WERI-Rb-1 (cell line): ENCODE data around the gene TTC8.
A peak's percentile ranks its signal among the peaks of the same experiment; 100 is the strongest.
"Not testable (repeated sequence)": the region's sequence is repeated elsewhere in the genome, so short reads cannot be mapped to it uniquely, and the experiment has no call there.

Experiments
- DNase-seq: peaks from one replicate; pipeline ENCODE4 v3.0.0-alpha.2; 2020
- H3K27ac ChIP-seq: fragments of 250-450 bp; sonication (Bioruptor Pico); 2 replicates; pipeline ENCODE4 v1.5.1; 2020; ENCODE audit warnings: mild to moderate bottlenecking, moderate library complexity
- H3K27me3 ChIP-seq: fragments of 250-450 bp; sonication (Bioruptor Pico); 2 replicates; pipeline ENCODE4 v1.5.1; 2021; ENCODE audit warnings: mild to moderate bottlenecking, low read depth, moderate library complexity; ENCODE audit not compliant: insufficient read depth, severe bottlenecking
- H3K36me3 ChIP-seq: fragments of 250-450 bp; sonication (Bioruptor Pico); 2 replicates; pipeline ENCODE4 v1.5.1; 2020; ENCODE audit warnings: mild to moderate bottlenecking, moderate library complexity
- H3K4me3 ChIP-seq: 2 replicates; pipeline ENCODE4 v1.5.1; 2011; ENCODE audit warnings: low read depth, mild to moderate bottlenecking, control low read depth, low read length
- H3K9me3 ChIP-seq: fragments of 250-450 bp; sonication (Bioruptor Pico); 2 replicates; pipeline ENCODE4 v1.5.1; 2021; ENCODE audit warnings: mild to moderate bottlenecking, moderate library complexity; ENCODE audit not compliant: severe bottlenecking
- TF ChIP-seq, protein P1 (sequence below): IDR thresholded peaks from 2 replicates; pipeline ENCODE4 v1.5.1; 2011; ENCODE audit warnings: low read depth, mild to moderate bottlenecking, control low read depth, inconsistent platforms, low read length

The TTC8 gene

DNA sequence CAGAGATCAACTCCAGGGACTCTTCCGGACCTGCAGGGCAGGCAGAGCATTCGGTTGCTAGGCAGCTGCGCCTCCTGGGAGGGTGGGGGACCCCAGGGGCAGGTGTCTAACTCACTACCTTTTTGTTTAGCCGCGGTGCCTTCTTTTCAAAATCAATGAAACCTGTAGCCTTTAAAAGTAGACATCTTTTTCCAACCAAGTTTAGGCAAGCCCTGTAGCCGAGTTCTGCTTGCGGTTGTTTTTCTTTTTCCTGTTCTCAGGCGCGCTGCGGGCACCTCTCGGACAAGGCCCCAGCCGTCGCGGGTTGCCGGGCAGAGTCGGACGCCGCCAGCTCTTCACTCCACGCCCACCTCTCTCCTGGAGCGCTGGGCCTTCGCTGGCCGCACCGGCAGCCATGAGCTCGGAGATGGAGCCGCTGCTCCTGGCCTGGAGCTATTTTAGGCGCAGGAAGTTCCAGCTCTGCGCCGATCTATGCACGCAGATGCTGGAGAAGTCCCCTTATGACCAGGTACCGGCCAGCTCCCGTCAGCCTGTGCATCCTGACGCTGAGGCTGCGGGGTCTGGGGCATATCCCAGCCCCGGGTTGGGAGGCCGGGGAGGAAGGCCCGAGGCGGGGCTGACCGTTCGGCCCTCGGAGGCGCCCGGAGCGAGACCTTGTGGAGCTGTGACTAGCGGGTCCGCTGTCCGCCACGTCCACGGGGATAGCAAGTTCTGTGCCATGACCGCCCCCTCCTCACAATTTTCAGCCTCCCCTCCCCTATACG, at the start of gene TTC8:
TSS of gene TTC8 (plus strand) at position 338 of the 764 bp plus-strand sequence. CDS start at position 395, 57 bp downstream.
- TF ChIP-seq, protein P1, sequence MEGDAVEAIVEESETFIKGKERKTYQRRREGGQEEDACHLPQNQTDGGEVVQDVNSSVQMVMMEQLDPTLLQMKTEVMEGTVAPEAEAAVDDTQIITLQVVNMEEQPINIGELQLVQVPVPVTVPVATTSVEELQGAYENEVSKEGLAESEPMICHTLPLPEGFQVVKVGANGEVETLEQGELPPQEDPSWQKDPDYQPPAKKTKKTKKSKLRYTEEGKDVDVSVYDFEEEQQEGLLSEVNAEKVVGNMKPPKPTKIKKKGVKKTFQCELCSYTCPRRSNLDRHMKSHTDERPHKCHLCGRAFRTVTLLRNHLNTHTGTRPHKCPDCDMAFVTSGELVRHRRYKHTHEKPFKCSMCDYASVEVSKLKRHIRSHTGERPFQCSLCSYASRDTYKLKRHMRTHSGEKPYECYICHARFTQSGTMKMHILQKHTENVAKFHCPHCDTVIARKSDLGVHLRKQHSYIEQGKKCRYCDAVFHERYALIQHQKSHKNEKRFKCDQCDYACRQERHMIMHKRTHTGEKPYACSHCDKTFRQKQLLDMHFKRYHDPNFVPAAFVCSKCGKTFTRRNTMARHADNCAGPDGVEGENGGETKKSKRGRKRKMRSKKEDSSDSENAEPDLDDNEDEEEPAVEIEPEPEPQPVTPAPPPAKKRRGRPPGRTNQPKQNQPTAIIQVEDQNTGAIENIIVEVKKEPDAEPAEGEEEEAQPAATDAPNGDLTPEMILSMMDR = no peak

DNA sequence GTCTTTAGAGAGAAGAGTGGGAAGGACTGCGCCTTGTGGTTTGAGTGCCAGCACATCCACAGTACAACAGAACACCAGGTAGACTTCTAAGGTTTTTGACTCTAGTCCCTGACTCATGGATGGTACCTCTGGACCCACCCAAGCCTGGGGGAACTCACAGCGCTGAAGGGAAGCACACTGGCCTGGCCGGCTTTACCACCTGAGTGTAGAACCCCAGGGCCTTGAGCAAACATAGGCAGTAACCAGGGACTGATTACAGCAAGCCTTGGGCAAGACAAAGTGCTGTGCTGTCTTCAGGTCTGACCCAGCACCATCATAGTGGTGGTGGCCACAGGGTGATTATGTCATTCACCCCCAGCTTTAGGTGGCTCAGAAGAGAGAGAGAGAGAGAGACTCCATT, 48.9 kb upstream of the TTC8 start:
- DNase-seq = no peak
- H3K4me3 ChIP-seq = no peak overlapping the region
- H3K27me3 ChIP-seq = no peaks in the 10 kb centered on the region
- H3K36me3 ChIP-seq = 0 out of 2 replicates have a peak, but pooled peaks cover 5% of the 10 kb centered on the region
- no peak overlapping the region for H3K27ac ChIP-seq
- H3K9me3 ChIP-seq = no peaks in the 10 kb centered on the region
- TF ChIP-seq, protein P1 = no peak

More for the DNA sequence above, at the start of gene TTC8:
- Histone ChIP-seq H3K27me3 (no peaks in the 10 kb centered on the region), H3K36me3 (no peaks in the 10 kb centered on the region), H3K9me3 (no peaks in the 10 kb centered on the region), H3K4me3 (peak within 1 kb of the TSS; percentile 70), H3K27ac (peak within 1 kb of the TSS; percentile 95)
- peak; percentile 87 for DNase-seq

- H3K27ac ChIP-seq = no peak overlapping the region
- DNase-seq = no peak
- TF ChIP-seq, protein P1 = no peak
- peaks cover 7% of the 10 kb centered on the region for H3K9me3 ChIP-seq
- no peak overlapping the region for H3K4me3 ChIP-seq
- no peaks in the 10 kb centered on the region for H3K27me3 ChIP-seq
- peaks cover 2% of the 10 kb centered on the region; the same call in 1 of the 2 replicates for H3K36me3 ChIP-seq
Observed at GRCh38 chr14:88785911-88786310, 38.5 kb upstream of the TTC8 start.

GRCh38 chr14:88786715-88787114, 37.7 kb upstream of the TTC8 start:
- DNase-seq = no peak
- TF ChIP-seq, protein P1 = no peak
- Histone ChIP-seq H3K9me3 (peaks cover 7% of the 10 kb centered on the region), H3K36me3 (no peaks in the 10 kb centered on the region; the same call in 1 of the 2 replicates), H3K27me3 (no peaks in the 10 kb centered on the region), H3K4me3 (no peak overlapping the region), H3K27ac (no peak overlapping the region)

- H3K4me3 ChIP-seq, H3K27me3 ChIP-seq, DNase-seq, H3K9me3 ChIP-seq, H3K27ac ChIP-seq, H3K36me3 ChIP-seq: not testable (repeated sequence)
Observed at GRCh38 chr14:88789573-88789972, 34.9 kb upstream of the TTC8 start.

DNA sequence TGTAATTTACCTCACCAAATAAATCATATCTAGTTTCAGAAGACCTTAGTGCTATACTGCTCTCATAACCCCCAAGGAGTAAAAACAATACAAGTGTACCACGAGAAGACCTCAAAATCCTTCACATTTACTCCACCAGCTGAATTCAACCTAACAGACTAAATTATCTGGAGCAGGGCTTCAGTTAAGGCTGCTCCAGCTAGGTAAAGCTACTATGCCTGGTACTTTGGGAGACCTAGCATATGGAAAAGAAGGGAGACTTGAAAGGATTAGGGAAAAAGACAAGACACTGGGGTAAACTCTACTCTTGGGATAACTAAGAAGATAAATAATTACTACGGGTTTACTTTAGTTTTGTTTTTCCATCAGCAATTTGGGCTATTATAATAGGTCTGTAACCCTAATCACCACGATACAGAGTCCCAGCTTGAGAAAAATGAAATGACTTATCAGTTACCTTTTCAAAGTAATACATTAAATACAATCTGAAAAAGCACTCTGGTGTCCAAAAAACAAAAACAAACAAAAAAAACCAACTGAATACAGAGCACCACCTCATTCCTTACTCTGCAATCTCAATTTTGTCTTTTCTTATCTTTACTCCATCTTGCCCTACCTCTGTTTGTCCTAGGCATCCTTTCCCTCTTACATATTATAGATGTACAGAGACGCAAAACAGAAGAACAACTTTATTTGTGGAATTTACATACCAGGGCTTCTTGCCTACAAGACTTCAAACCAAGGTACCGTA, 33.8 kb upstream of the TTC8 start:
- H3K36me3 ChIP-seq = no peaks in the 10 kb centered on the region

More for the DNA sequence above, 33.8 kb upstream of the TTC8 start:
- no peak for DNase-seq
- Histone ChIP-seq H3K4me3 (peak overlapping the region; percentile 66), H3K9me3 (peaks cover 3% of the 10 kb centered on the region), H3K27ac (peak overlapping the region; percentile 88), H3K27me3 (no peaks in the 10 kb centered on the region)
- TF ChIP-seq, protein P1 = no peak
